Fibroblast of villous mesenchyme (primary cell): ENCODE results near the gene CGN. TPM values are rescaled to one million over a fixed set of nuclear protein-coding genes. Genes with fewer than 3 reads are reported as not detected.

Experiments used
- DNase-seq: peaks from one replicate; pipeline ENCODE4 v3.0.0-alpha.2; 2010; ENCODE audit warnings: low read depth
- H3K4me3 ChIP-seq: 2 replicates; pipeline ENCODE4 v1.5.1; 2011; ENCODE audit warnings: low read depth, mild to moderate bottlenecking, low read length
- CTCF ChIP-seq: IDR thresholded peaks from 2 replicates; pipeline ENCODE4 v1.5.1; 2012; ENCODE audit warnings: low read depth, mild to moderate bottlenecking, low read length; ENCODE audit not compliant: insufficient read depth
- total RNA-seq: library from RNA; depleted of rRNA; stranded (reverse); fragments of >200 nt; gene quantifications from 2 replicates; pipeline ENCODE4 v1.2.3, GENCODE V29; 2012

Gene CGN
- total RNA-seq, 1 donor = not detected

- H3K4me3 ChIP-seq = no peak overlapping the region
- DNase-seq = no peak
- TF ChIP-seq CTCF = no peak
Measured at GRCh38 chr1:151556052-151556451, 44.9 kb downstream of the CGN start.

GRCh38 chr1:151562661-151563060 lies 51.5 kb downstream of the CGN start:
- TF ChIP-seq CTCF = no peak
- no peak for DNase-seq
- H3K4me3 ChIP-seq = no peak overlapping the region

- DNase-seq = no peak
- TF ChIP-seq CTCF = no peak
- H3K4me3 ChIP-seq = no peak overlapping the region
Measured at GRCh38 chr1:151563376-151563775, 52.2 kb downstream of the CGN start.

- no peak for TF ChIP-seq CTCF
- DNase-seq = no peak
- no peak overlapping the region for H3K4me3 ChIP-seq
Measured at GRCh38 chr1:151565502-151566189, 54.5 kb downstream of the CGN start.

- no peak overlapping the region for H3K4me3 ChIP-seq
- no peak for TF ChIP-seq CTCF
- DNase-seq = no peak
Measured at GRCh38 chr1:151568626-151569088, 57.5 kb downstream of the CGN start.

GRCh38 chr1:151570819-151571218 lies 59.6 kb downstream of the CGN start:
- no peak for TF ChIP-seq CTCF
- H3K4me3 ChIP-seq = no peak overlapping the region
- DNase-seq = no peak
